GM21528 (cell line): Measurements from ENCODE around the gene ZBTB7C.

Experiments
- ATAC-seq: cut with Tn5 transposase; IDR thresholded peaks from one replicate; pipeline ENCODE4 v1.9.1; 2021; ENCODE audit warnings: mild to moderate bottlenecking, moderate library complexity; ENCODE audit not compliant: unreplicated experiment, low FRiP score

Gene ZBTB7C

DNA sequence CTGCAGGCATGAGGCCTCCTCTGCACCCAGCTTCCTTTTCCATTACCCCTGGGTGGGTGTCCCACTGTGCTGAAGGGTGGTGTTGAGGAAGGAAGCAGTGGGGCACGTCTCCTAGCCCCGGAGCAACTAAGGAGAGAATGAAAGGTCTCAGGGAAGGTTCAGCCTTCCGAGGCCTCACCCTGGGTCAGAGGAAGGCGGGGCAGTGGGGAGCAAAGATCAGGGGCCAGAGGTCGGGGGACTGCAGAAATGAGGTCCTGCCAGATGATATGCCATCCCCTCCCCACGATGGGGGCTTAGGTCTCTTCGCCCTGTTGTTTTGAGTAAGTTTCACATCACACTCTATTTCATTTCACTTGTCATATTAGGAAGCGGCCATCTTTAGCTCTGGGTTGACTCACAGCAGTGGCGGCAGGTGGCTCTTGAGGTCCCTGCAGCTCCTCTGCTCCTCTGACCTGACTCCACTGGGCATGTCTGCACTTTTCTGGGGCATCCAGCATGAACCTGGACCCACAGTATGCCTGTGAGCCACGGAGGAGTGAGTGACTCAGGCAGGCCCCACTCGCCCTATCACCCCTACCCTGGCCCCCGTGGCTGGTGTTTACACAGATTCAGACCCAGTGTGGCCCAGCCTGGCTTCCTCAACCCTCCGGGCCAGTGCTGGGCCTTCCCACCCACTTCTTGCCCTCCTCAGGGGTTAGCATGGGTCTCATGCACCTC is 325.0 kb downstream of the ZBTB7C start:
- no peak for ATAC-seq

DNA sequence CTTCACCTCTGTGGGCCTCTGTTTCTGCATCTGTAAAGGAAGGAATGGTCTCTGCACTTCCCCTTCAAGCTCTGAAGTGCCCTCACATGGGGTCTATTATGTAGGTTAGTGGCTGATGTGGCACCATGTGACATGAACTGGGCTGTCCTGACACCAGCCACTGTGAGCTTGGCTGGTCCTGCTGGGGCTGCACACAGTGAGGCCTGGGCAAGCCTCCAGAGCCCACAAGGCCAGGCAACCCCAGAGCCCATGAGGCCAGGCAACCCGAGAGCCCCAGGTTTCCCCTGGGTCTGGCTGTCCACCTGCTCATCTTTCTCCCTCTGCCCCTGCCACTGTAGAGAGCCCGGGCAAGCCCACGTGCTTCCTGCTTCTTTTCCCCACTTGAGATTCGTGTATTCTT is 328.6 kb downstream of the ZBTB7C start:
- no peak for ATAC-seq

DNA sequence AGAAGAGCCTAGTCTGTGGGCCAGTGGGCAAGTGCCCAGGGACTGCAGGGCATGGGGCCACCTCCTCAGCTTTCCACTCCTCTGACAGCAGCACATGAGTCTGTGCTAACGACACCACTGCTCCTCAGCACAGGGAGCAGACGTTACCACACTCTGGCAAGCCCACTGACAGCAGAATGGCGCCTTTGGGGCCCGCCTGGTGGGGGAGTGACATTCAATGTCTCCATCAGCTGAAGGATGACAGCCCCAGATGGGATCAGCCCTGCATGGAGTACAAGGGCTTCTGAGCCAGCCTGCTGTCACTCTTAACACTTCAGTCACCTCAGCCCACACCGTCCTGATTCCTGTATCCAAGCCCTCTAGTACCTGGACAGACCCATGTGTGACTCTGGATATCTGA is 329.3 kb downstream of the ZBTB7C start:
- ATAC-seq = no peak

DNA sequence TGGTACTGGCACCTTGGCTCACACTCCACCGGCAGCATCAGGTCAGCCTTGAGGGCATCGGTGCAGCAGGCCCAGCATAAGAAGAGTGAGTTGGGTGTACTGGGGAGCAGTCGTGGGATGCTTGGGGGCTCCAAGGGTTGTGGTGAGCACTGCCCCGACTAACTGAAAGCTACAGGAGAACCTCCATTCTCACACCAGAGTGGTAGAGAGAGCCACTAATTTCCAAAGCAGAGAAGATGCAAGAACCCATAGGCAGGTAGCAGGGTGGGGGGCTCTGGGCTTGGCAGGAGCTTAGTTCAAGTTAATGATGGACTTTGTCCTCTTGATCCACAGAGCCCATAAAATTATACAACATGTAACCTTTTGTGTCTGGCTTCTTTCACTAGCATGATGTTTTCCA is 330.7 kb downstream of the ZBTB7C start:
- ATAC-seq = no peak

DNA sequence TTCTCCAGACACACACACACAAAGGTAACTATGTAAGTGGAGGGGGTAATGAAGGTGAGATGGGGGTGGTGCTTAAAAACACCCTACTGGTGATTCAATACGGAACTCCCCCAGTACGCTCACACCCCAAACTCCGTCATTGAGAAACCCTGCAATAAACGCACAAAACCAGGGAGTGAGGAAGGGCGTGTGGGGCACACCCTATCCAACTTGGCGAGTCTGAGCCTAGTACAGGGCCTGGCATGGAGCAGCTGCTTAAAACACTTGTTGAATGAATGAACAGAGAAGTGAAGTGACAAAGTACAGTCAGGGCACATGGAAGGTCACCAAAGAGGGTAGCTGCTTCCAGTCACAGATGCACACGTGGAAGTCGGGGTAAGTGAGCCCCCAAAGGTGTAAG is 331.9 kb downstream of the ZBTB7C start:
- ATAC-seq = no peak

DNA sequence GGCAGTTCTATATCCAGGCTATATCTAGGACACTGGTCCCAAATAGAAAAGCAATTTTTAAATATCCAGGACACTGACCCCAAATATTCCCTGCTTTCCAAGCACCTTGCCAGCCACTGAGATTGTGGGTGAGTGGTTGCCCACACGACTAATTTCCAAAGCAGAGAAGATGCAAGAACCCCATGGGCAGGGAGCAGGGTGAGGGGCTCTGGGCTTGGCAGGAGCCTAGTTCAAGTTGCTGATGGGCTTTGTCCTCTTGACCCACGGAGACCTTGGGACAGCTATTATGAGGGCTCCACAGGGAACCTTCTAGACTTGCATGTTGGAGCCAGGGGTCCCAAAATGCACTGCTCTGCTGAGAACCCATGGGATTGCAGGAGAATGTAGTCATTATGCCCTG is 332.7 kb downstream of the ZBTB7C start:
- no peak for ATAC-seq

DNA sequence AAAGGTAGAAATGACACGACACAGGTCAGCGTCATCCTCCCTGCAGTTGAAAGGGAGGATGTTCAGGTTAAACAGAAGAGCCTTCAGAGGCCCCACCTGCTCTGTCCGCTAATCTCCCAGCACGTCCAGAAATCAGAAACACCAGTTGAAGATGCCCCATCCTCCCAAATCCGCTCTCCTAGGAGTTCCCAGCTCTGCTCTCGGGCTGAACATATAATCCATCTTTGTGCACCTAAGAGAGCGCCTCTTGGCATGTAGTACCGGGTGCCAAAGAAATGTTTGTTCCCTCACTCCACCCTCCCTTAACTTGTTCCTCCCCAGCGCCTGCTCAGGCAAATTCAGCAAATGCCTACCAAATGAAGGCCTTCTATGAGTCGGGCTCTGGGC is 333.5 kb downstream of the ZBTB7C start:
- ATAC-seq = no peak

DNA sequence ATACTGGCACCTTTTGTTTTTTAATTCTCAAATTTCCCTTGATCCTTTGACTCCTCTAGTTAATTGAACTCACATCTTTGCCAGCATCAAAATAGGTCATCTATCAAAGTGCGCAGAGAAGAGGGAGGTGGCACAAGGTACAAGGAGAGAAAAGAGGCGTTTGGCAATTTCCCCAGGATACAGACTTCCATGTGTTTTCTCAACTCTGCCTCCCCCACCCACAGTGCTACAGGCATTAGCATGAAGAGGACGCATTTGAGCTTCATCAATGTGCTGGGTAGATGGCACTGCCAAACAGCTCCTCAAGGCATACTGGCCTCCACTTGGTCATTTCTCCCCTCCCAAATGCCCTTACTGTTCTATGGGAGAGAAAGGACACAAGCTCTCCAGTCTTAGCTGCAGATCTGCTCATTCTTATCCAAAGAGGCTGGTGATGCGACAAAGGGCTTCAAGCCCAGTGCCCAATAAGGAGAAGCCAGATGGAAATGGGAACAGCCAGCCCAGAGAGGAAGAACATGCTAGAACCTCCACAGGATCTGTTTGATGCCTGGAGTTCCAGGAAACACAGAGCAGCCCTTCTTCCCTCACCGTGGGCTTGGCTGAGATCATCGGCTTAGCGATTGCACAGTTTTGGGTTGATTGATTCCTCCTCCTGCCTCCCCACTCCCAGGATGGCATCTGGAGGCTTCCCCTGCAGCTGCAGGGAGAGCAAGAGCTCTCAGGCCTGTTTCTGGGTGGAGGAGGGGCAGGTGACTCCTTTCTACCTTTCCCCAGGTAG is 334.1 kb downstream of the ZBTB7C start:
- no peak for ATAC-seq

DNA sequence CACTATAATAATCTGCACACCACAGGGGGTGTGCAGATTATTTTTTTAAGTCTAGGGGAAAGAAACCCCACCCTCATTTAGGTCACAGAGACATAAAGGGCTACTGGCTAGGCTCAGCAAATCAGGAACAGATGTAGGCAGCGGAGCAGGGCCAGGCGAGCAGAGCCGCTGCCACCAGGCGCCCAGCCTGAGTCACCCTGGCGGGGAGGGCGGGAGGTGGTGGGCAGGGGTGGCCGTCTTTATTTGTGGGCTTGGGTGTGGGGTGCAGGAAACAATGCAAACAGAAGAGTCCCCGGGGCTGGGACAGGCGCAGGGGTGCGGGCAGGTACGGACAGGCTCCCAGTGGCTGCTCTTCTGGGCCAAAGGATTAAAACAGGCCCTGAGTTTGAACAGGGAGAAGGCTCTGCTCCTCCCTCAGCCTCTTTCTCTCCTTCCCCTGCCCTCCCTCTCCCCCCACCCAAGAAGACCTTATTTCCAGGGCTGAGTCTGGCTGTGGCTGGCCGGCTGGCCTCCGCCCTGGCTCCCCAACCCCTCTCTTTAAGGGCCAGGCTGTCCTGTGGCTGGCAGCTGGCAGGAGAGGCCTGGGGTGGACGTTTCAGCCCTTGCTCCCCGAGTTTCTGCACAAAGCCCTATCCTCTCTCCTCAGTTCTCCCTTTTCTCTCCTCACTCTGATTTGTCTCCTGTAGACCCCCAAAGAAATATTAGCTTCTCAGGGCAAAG is 335.8 kb downstream of the ZBTB7C start:
- no peak for ATAC-seq

DNA sequence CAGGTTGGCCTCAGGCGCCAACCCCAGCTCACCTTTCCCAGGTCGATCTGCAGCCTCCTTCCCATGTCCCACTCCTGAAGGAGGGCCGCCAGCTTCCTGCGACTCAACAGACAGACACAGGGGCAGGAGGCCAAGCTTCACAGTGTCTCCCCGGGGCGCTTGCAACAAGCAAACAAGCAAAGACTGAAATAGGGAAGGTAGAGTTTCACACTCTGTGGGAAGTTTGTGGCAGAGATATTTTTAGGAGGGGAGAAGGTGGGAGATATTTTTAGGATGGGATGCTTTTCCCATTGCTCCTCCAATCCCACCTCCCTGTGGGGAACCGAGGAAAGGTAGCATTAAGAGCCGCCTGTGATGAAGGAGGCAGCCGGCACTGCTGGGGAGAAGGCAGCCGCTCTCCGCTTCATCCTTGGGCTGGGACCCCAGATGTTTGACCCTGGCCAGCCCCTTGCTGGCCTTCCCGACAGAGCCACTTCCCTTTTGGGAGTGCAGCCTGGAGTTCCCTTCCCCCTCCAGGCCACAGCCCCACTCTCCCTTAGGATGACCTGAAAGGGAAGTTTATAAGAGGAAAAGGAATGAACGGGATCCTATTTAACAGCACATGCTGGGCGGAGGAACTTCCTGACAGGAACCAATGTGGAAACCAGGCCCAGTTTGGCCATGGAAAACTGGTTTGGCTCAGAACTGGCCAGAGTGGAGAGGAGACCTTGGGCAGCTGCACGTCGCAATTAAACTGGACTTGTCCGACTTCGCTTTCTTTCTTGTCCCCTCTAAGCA is 336.6 kb downstream of the ZBTB7C start:
- no peak for ATAC-seq

DNA sequence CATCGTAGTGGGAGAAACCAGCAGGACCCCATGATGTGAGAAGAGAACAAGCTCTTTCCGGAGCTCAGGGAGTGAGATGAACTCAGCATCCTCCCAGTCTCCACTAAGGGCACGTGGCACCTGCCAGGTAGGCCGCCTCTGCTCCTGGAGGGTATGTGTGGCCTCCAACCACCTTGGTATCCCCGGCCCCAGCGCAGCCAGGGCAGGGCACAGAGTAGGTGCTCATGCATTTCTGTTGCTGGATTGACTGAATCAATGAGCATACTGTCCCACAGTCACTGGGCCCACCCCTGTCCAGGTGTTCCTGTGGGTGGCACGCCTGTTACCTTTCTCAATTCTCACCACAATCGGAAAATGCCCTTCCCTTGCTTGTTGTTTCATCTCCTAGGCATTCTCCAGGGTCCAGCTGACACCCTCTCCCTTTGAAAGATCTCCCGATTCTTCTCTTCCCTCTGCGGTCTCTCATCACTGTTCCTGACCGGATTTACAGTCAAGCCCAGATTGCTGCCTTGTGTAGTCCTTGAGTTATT is 340.2 kb downstream of the ZBTB7C start:
- ATAC-seq = no peak

DNA sequence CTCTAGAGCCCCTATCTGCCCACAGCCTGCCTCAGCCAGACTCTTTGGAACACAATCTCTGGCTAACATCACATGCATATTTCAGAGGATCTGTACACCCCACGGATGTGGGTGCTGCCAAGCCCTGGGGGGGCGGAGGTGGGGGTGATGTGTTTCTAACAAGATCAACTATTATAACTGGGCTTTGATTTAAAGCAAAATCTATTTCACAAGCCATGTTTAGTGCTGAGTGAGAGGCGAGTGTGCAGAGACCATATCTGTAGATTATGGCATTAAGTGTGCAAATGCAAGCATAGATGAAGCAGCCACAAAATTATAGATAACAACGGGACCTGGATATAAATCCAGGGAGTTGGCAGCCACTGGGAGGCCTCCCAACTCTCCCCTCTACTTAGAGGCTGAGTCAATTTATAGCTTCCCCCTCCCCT is 342.9 kb downstream of the ZBTB7C start:
- no peak for ATAC-seq

DNA sequence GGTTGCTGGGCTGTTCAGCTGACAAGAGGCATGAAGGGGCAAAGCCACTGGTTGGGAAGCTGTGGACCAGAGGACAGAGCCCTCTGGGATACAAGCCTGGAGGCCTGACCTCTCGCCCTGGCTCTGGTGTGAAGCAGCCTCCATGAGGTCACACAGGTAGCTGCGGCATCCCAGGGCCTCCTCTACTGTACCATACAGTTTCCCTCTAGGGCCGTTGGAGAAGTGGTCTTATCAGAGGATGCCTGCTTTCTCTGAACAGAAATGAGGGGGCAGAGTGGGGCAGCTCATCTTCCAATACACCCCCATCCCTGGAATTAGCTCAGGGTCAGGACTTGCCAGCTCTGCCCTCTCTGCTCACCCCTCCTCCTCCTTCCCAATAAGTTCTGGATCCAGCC is 343.6 kb downstream of the ZBTB7C start:
- no peak for ATAC-seq

DNA sequence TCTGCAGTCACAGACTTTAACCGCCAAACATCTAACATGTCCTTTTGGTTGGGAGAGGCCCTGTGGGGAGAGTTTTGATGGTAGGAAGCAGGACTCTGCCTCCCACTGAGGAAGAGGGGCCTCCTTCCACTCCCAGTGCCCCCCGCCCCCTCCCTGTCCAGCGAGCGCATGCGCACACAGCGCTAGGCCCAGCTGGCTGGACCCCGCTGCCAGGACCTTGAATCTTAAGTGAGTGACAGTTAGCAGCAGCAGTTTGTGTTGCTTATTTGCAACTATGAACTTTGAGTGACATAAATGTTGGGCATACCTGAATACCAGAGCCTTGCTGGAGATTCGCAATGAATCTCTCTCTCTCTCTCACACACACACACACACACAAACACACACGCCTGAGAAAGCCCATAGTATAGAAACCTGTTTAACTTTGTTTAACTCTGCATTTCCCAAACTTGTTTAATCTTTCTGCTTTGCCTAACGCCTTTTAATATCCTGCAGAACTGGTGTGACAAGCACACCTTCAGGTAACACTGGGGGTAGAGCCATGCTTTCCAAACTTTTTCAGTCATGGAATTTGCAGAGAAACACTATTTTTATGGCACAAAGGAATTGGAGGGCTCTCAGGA is 344.1 kb downstream of the ZBTB7C start:
- ATAC-seq = no peak

DNA sequence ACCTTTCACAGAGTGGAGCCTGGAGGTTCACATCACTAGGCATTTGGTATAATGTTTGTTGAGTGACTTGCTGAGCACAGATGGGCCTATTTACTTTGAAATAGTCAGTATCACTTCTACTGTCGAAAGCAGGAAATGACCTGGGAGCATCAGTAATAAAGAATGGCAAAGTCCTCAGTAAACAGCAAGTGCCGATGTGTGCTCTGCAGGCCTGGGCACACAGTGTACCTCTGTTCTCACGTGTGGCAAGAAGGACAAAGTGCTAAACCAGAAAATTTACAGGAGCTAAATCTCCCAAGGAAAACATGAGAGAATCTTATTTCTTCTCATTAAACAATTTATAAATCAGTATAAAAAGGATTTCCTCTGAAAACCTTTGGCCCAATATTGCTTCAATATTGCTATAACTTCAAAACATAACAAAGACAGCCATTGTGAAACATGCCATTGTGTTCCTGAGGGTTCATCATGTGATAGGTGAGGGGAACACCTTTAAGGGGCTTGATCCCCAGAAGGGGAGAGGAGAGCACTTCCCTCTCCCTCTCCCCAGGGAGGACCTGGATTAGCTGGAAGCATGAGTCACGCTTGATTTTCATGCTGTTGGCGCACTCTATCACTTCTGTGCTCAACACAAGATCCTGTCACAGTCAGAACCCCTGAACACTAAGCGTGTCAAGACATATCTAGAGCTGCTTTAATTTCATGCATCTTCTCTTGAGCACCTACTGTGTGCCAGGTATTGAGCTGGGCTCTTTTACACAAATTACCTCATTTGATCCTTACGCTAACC is 347.2 kb downstream of the ZBTB7C start:
- ATAC-seq = no peak

DNA sequence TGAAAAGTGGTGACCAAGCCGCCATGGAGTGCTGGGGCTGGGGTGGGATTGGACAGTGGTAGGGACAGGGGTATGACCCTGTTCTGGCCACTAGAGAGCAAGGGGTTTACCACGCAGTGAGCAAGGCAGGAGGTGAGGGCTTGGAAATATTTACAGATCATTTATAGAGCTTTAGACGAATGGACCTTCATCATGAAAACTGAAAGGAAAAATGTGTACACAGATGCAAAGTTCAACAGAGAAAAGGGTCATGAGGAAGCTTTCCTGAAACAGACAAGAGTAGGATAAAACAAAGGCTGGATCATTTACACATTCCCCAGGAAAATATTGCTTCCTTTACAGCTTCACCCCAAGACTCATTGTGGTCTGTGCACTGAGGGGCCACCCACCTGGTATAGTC is 348.2 kb downstream of the ZBTB7C start:
- no peak for ATAC-seq

DNA sequence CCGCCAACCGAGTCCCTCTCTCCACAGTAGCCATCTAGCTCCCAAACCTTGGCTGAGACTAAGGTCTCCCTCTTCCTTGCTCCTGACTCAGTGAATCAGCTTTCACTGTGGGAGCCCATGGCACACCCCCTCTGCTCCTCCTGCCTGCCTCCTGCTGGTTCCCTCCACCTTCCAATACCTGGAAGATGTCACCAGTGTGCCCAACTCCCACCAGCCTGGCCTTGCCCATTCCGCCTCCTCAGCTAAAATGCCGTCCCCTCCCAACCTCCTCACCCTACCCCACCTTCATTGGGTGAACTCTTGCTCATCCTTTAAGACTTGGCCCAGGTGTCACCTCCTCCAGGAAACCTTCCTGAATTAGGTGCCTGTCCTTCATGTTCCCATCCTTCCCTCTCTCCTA is 348.8 kb downstream of the ZBTB7C start:
- ATAC-seq = no peak

DNA sequence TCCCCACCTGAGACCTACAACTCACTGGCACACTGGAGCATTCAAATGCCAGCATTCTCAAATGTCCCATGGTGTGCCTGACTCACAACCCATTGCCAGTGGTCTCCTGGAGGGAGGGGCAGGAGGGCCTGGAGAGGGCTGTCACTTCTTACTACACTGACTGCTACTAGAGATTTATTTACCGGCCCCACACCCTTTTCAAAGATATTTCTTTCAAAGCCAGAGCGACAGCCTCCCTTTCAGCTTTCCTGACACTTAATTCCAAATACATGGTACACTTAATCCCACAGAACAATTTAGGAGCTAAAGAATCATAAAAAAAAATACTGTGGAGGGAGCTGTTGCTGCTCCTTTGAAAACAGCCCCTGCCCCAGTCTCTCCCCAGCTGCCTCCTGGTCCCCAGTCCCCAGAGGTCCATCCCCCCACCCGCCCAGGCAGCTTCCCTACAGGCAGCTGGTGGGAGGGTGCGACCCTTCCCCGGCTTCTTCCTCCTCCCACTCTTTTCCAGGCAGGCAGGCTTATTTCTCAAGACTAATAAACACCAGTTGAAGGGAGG is 349.6 kb downstream of the ZBTB7C start:
- ATAC-seq = no peak

DNA sequence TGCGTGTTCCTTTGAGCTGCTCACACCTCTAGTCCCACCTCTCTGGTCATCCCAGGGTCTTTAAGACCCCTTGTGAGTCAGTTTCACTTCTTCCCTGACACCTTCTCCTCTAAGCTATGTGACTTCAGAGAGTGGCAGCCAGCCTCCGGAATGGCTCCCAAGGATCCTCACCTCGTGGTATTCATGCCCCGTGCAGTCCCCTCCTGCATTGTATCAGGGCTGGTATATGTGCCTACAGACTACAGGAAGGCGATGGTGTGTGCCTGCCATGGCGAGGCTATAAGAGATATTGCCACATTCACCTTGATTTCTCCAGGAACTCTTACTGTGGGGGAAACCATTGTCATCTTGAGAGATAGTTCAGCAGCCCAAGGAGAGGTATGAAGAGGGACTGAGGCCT is 350.7 kb downstream of the ZBTB7C start:
- no peak for ATAC-seq
